Measurements from ENCODE around the gene GHDC. TPM values are rescaled to one million over a fixed set of nuclear protein-coding genes. Genes with fewer than 3 reads are reported as not detected.

GHDC gene
- total RNA-seq, 6 experiments from 2014 or later, result 8.8 to 23.9 (median 12.8) TPM

DNA sequence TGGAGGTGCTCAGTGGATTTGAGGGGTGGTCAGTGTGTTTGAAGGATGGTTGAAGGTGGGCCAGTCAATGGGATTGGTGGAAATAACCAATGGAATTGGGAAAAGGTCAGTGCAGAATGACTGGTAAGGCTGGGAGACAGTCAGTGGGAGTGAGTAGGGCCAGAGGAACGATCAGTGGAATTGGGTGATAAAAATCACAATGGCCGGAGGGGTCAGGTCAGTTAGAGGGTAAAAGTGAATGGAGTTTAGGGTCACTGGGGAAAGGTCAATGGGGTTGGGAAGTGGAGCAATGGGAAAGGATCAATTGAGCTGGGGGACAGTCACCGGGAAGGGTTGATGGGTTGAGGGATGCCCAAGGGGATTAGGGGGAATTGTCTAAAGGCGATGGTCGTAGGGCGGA, 28.5 kb downstream of the GHDC start:
- 77% methylated on average over 6 of the region's 6 CpGs for WGBS (ENCODE audit: insufficient coverage, low coverage, low lambda C conversion rate, missing lambda C conversion rate)
- no peak overlapping the region for H3K4me3 ChIP-seq
- H3K4me1 ChIP-seq, result no peaks in the 10 kb centered on the region
- ATAC-seq (no peak), DNase-seq (no peak)
- no peaks in the 10 kb centered on the region for H3K27me3 ChIP-seq
- H3K9me3 ChIP-seq, result no peaks in the 10 kb centered on the region
- H3K27ac ChIP-seq, result no peak overlapping the region
- no peaks in the 10 kb centered on the region for H3K36me3 ChIP-seq
- intact Hi-C loops (cut with DNase I), result no loop called here
- TF ChIP-seq, protein P1, sequence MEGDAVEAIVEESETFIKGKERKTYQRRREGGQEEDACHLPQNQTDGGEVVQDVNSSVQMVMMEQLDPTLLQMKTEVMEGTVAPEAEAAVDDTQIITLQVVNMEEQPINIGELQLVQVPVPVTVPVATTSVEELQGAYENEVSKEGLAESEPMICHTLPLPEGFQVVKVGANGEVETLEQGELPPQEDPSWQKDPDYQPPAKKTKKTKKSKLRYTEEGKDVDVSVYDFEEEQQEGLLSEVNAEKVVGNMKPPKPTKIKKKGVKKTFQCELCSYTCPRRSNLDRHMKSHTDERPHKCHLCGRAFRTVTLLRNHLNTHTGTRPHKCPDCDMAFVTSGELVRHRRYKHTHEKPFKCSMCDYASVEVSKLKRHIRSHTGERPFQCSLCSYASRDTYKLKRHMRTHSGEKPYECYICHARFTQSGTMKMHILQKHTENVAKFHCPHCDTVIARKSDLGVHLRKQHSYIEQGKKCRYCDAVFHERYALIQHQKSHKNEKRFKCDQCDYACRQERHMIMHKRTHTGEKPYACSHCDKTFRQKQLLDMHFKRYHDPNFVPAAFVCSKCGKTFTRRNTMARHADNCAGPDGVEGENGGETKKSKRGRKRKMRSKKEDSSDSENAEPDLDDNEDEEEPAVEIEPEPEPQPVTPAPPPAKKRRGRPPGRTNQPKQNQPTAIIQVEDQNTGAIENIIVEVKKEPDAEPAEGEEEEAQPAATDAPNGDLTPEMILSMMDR (IDR thresholded peaks at IDR 0.05), result no peak
- TF ChIP-seq POLR2A (IDR thresholded peaks at IDR 0.05), result no peak

GRCh38 chr17:42163696-42164407, 30.4 kb downstream of the GHDC start:
- no peaks in the 10 kb centered on the region for H3K9me3 ChIP-seq
- H3K27me3 ChIP-seq, result no peaks in the 10 kb centered on the region
- no peaks in the 10 kb centered on the region for H3K36me3 ChIP-seq
- TF ChIP-seq, protein P1 (IDR thresholded peaks at IDR 0.05), result no peak
- TF ChIP-seq POLR2A (IDR thresholded peaks at IDR 0.05), result no peak
- intact Hi-C loops (cut with DNase I), result no loop called here
- no peaks in the 10 kb centered on the region for H3K4me1 ChIP-seq
- DNase-seq, result no peak
- ATAC-seq, result no peak
- H3K27ac ChIP-seq, result no peak overlapping the region
- H3K4me3 ChIP-seq, result no peak overlapping the region
- 45% methylated on average over 8 of the region's 22 CpGs for WGBS (ENCODE audit: insufficient coverage, low coverage, low lambda C conversion rate, missing lambda C conversion rate)

- H3K27me3 ChIP-seq, result no peaks in the 10 kb centered on the region
- H3K27ac ChIP-seq, result no peak overlapping the region
- WGBS (ENCODE audit: insufficient coverage, low coverage, low lambda C conversion rate, missing lambda C conversion rate), result 40% methylated on average over 6 of the region's 8 CpGs
- no peaks in the 10 kb centered on the region for H3K4me1 ChIP-seq
- DNase-seq, result no peak
- H3K36me3 ChIP-seq, result no peaks in the 10 kb centered on the region
- ATAC-seq, result peak in 1 of 4 donors; percentile 6
- H3K9me3 ChIP-seq, result no peaks in the 10 kb centered on the region
- no peak overlapping the region for H3K4me3 ChIP-seq
- intact Hi-C loops (cut with DNase I), result no loop called here
- TF ChIP-seq, protein P1 (IDR thresholded peaks at IDR 0.05), result peak in 3 of 4 donors; percentile 14 to 36 (median 15)
- TF ChIP-seq POLR2A (IDR thresholded peaks at IDR 0.05), result no peak
Observed at GRCh38 chr17:42163113-42163512, 31.2 kb downstream of the GHDC start.

DNA sequence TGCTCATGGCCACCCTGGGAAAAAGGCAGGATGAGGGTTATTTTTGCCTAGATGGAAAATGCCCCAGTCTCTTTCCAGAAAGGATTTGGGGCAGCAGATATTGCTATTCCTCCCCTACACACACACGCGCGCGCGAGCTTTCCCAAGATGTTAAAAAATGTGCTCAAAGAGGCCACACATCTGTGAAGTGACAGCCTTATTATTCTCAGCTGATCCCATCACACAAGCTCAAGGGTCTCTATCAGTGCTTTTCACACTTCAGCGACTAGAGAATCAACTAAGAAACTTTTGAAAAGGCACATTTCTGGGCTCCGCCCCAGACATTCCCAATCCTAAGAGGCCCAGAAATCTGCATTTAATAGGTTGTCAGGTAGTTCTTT, 33.8 kb downstream of the GHDC start:
- Histone ChIP-seq H3K27me3 (no peaks in the 10 kb centered on the region), H3K9me3 (no peaks in the 10 kb centered on the region), H3K4me3 (no peak overlapping the region), H3K4me1 (no peaks in the 10 kb centered on the region), H3K27ac (no peak overlapping the region), H3K36me3 (no peaks in the 10 kb centered on the region)
- intact Hi-C loops (cut with DNase I), result no loop called here
- no peak for TF ChIP-seq POLR2A (IDR thresholded peaks at IDR 0.05)
- TF ChIP-seq, protein P1 (IDR thresholded peaks at IDR 0.05), result no peak
- no peak for ATAC-seq
- 90% methylated on average over 7 of the region's 7 CpGs for WGBS (ENCODE audit: insufficient coverage, low coverage, low lambda C conversion rate, missing lambda C conversion rate)
- no peak for DNase-seq

Measured in right lobe of liver (tissue), 6 donors.